ENCODE results near the gene DLGAP3.
"Not testable (repeated sequence)": the region's sequence is repeated elsewhere in the genome, so short reads cannot be mapped to it uniquely, and the experiment has no call there.

The DLGAP3 gene

DNA sequence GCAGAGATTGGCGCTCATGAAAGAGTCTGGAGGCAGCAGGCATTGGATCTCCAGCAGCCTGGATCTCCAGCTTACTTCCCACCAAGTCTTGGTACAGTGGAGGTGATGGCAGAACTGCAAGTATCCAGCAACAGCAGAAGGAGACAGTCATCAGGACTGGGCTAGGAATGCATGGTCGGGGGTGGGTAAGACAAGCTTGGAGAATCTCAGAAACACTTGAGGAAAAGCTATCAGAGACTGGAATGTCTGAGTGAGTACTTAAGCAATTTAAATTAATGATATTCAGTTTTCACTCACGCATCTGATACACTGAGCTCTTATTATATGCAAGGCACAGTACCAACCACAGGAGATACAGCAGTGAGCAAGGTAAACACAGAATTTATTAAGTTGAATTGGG, 45.9 kb upstream of the DLGAP3 start:
- DNase-seq (ENCODE audit: extremely low spot score), result no peak
- ChIA-PET CTCF (interaction anchor here (1.1 kb wide), 1 partner anchor 9 kb away, joined by 3 read pairs; the partner anchor contains the start of gene TMEM35B), POLR2A (interaction anchor here (3.3 kb wide), 1 partner anchor 10 kb away, joined by 21 read pairs; the partner anchor contains the start of gene TMEM35B)
- no peak for TF ChIP-seq FOXK2 (IDR thresholded peaks at IDR 0.05)
- no peak for TF ChIP-seq CTBP1 (IDR thresholded peaks at IDR 0.05; ENCODE audit: borderline replicate concordance)
- TF ChIP-seq NFRKB (IDR thresholded peaks at IDR 0.05), result no peak
- TF ChIP-seq SP1 (IDR thresholded peaks at IDR 0.05), result no peak
- TF ChIP-seq L3MBTL2 (conservative IDR thresholded peaks at IDR 0.05), result no peak
- no peak for TF ChIP-seq FOXM1 (IDR thresholded peaks at IDR 0.05; ENCODE audit: borderline replicate concordance)
- no peak for TF ChIP-seq BHLHE40 (IDR thresholded peaks at IDR 0.05; ENCODE audit: borderline replicate concordance)
- no peak for TF ChIP-seq ZNF384 (IDR thresholded peaks at IDR 0.05)
- no peak for TF ChIP-seq SUZ12 (IDR thresholded peaks at IDR 0.05)
- TF ChIP-seq LEF1 (IDR thresholded peaks at IDR 0.05; ENCODE audit: borderline replicate concordance), result no peak
- TF ChIP-seq HDGF (IDR thresholded peaks at IDR 0.05; ENCODE audit: borderline replicate concordance), result no peak
- no peak for TF ChIP-seq TARDBP (IDR thresholded peaks at IDR 0.05)

DNA sequence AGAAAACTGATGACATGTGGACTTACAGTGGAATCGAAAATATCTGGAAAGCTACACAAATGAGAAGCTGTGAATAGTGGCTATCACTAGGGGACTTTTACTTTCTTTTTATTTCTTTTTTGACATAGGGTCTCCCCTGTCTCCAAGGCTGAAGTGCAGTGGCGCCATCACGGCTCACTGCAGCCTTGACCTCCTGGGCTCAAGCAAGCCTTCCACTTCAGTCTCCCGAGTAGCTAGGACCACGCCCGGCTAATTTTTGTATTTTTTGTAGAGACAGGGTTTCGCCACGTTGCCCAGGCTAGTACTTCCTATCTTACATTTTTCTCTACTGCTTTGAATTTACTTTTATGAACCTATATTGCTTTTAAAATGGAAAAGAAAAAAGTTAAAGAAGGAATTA, 45.2 kb upstream of the DLGAP3 start:
- POLR2A ChIA-PET, result interaction anchor here (3.3 kb wide), 1 partner anchor 10 kb away, joined by 21 read pairs; the partner anchor contains the start of gene TMEM35B
- DNase-seq (ENCODE audit: extremely low spot score), result no peak
- CTCF ChIA-PET, result interaction anchor here (1.1 kb wide), 1 partner anchor 10 kb away, joined by 3 read pairs; the partner anchor contains the start of gene TMEM35B
- no peak for TF ChIP-seq SP1 (IDR thresholded peaks at IDR 0.05)
- TF ChIP-seq, protein P1, sequence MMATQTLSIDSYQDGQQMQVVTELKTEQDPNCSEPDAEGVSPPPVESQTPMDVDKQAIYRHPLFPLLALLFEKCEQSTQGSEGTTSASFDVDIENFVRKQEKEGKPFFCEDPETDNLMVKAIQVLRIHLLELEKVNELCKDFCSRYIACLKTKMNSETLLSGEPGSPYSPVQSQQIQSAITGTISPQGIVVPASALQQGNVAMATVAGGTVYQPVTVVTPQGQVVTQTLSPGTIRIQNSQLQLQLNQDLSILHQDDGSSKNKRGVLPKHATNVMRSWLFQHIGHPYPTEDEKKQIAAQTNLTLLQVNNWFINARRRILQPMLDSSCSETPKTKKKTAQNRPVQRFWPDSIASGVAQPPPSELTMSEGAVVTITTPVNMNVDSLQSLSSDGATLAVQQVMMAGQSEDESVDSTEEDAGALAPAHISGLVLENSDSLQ (IDR thresholded peaks at IDR 0.05), result no peak
- TF ChIP-seq HDGF (IDR thresholded peaks at IDR 0.05; ENCODE audit: borderline replicate concordance), result no peak
- TF ChIP-seq ZNF384 (IDR thresholded peaks at IDR 0.05), result no peak
- no peak for TF ChIP-seq NFRKB (IDR thresholded peaks at IDR 0.05)
- TF ChIP-seq ARNT (IDR thresholded peaks at IDR 0.05), result no peak
- TF ChIP-seq CTBP1 (IDR thresholded peaks at IDR 0.05; ENCODE audit: borderline replicate concordance), result no peak
- no peak for TF ChIP-seq FOXK2 (IDR thresholded peaks at IDR 0.05)
- TF ChIP-seq FOXA1 (IDR thresholded peaks at IDR 0.05), result no peak
- TF ChIP-seq LEF1 (IDR thresholded peaks at IDR 0.05; ENCODE audit: borderline replicate concordance), result no peak
- no peak for TF ChIP-seq ELF4 (IDR thresholded peaks at IDR 0.05)
- TF ChIP-seq FOXM1 (IDR thresholded peaks at IDR 0.05; ENCODE audit: borderline replicate concordance), result no peak
- TF ChIP-seq L3MBTL2 (conservative IDR thresholded peaks at IDR 0.05), result no peak
- TF ChIP-seq SUZ12 (IDR thresholded peaks at IDR 0.05), result no peak
- no peak for TF ChIP-seq BHLHE40 (IDR thresholded peaks at IDR 0.05; ENCODE audit: borderline replicate concordance)
- no peak for TF ChIP-seq TARDBP (IDR thresholded peaks at IDR 0.05)

DNA sequence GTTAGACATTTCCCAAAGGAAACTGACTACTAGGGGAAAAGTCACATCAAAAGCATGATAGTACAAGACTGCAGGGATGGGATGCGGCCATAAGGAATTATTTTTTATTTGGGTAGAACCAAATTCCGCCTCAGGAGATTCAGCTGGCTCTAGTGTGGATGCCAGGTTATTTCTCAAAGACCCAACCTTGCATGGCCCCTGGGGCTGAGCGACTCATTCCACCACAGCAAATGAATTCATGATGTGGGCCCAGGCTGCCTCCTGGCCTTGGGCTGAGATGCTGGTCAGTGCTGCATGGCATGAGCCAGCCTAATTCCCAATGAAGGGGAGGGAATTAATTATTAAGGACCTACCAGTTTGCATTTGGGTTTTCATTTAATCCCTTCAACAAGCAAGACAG, 43.9 kb upstream of the DLGAP3 start:
- ChIA-PET POLR2A (interaction anchor here (3.3 kb wide), 1 partner anchor 12 kb away, joined by 21 read pairs; the partner anchor contains the start of gene TMEM35B), CTCF (no interaction called here)
- TF ChIP-seq CTBP1 (IDR thresholded peaks at IDR 0.05; ENCODE audit: borderline replicate concordance) (no peak), SUZ12 (IDR thresholded peaks at IDR 0.05) (no peak), L3MBTL2 (conservative IDR thresholded peaks at IDR 0.05) (no peak), NFRKB (IDR thresholded peaks at IDR 0.05) (no peak), HDGF (IDR thresholded peaks at IDR 0.05; ENCODE audit: borderline replicate concordance) (no peak), ZNF384 (IDR thresholded peaks at IDR 0.05) (no peak), FOXA1 (IDR thresholded peaks at IDR 0.05) (no peak), SP1 (IDR thresholded peaks at IDR 0.05) (no peak)
- TF ChIP-seq, protein P1 (IDR thresholded peaks at IDR 0.05), result no peak
- no peak for DNase-seq (ENCODE audit: extremely low spot score)

DNA sequence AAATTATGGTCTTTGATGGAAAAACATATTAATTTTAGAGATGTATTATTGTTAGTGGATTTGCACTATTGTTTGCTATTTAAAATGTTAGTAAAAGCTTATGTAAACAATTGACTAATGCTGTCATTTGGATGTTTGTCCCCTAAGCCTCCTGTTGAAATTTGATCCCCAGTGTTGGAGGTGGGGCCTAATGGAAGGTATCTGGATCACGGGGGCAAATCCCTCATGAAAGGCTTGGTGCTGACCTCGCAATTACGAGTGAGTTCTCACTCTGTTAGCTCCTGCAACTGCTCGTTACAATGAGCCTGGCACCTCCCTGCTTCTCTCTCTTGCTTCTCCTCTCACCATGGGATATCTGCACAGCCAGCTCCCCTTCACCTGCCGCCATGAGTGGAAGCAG, 41.4 kb upstream of the DLGAP3 start:
- CTCF ChIA-PET, result no interaction called here
- POLR2A ChIA-PET, result interaction anchor here (3.1 kb wide), 1 partner anchor 14 kb away, joined by 19 read pairs; the partner anchor contains the start of gene TMEM35B
- DNase-seq (ENCODE audit: extremely low spot score), result no peak
- no peak for TF ChIP-seq HDGF (IDR thresholded peaks at IDR 0.05; ENCODE audit: borderline replicate concordance)
- TF ChIP-seq ZNF384 (IDR thresholded peaks at IDR 0.05), result no peak
- no peak for TF ChIP-seq CTBP1 (IDR thresholded peaks at IDR 0.05; ENCODE audit: borderline replicate concordance)
- TF ChIP-seq FOXA1 (IDR thresholded peaks at IDR 0.05), result no peak
- TF ChIP-seq FOXK2 (IDR thresholded peaks at IDR 0.05), result no peak

DNA sequence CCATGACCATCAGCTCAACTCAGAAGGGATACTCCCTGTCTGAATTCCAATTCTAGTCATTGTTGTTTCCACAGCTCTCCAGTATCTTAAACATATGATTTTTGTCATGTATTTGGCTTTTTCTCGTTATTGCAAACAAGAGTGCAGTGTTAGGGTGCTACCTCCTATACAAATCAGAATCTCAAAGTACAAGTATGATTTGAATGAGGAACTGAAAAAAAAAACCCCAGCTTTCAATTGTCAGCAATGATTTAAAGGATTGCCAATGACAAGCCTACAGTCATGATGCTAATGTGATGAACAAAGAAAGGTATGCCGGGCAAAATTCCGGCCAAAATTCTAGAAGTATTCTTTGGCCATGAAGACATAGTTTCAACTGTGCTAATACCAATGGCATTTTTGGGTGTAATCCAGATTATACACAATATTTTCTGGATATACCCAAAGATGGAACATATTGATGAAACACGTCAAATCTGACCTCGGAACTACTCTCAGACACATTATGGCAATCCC, 40.8 kb upstream of the DLGAP3 start:
- DNase-seq (ENCODE audit: extremely low spot score), result no peak
- no peak for TF ChIP-seq CTBP1 (IDR thresholded peaks at IDR 0.05; ENCODE audit: borderline replicate concordance)
- no peak for TF ChIP-seq SP1 (IDR thresholded peaks at IDR 0.05)
- TF ChIP-seq FOXK2 (IDR thresholded peaks at IDR 0.05), result no peak
- no peak for TF ChIP-seq HDGF (IDR thresholded peaks at IDR 0.05; ENCODE audit: borderline replicate concordance)
- TF ChIP-seq ARNT (IDR thresholded peaks at IDR 0.05), result no peak
- no peak for TF ChIP-seq ZNF384 (IDR thresholded peaks at IDR 0.05)
- no peak for TF ChIP-seq NFRKB (IDR thresholded peaks at IDR 0.05)
- TF ChIP-seq, protein P1 (IDR thresholded peaks at IDR 0.05), result no peak
- TF ChIP-seq ELF4 (IDR thresholded peaks at IDR 0.05), result no peak
- no peak for TF ChIP-seq LEF1 (IDR thresholded peaks at IDR 0.05; ENCODE audit: borderline replicate concordance)
- no peak for TF ChIP-seq FOXM1 (IDR thresholded peaks at IDR 0.05; ENCODE audit: borderline replicate concordance)
- POLR2A ChIA-PET, result interaction anchor here (3.1 kb wide), 1 partner anchor 14 kb away, joined by 19 read pairs; the partner anchor contains the start of gene TMEM35B
- CTCF ChIA-PET, result no interaction called here

DNA sequence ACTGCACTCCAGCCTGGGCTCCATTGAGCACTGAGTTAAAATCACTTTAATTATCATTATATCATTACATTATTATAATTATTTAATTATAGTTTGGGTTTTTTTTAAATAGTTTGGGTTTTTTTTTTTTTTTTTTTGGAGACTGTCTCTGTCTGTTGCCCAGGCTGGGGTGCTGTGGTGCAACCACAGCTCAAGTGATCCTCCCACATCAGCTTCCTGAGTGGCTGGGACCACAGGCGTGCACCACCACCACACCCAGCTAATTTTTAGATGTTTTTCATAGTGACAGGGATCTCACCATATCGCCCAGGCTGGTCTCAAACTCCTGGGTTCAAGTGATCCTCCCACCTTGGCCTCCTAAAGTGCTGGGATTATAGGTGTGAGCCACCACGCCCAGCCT, 38.8 kb upstream of the DLGAP3 start:
- DNase-seq (ENCODE audit: extremely low spot score); POLR2A ChIA-PET; CTCF ChIA-PET: not testable (repeated sequence)

DNA sequence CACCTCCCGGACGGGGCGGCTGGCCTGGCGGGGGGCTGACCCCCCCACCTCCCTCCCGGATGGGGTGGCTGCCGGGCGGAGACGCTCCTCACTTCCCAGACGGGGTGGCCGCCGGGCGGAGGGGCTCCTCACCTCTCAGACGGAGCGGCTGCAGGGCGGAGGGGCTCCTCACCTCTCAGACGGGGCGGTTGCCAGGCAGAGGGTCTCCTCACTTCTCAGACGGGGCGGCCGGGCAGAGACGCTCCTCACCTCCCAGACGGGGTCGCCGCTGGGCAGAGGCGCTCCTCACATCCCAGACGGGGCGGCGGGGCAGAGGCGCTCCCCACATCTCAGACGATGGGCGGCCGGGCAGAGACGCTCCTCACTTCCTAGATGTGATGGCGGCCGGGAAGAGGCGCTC, 38.2 kb upstream of the DLGAP3 start:
- DNase-seq (ENCODE audit: extremely low spot score); POLR2A ChIA-PET; CTCF ChIA-PET: not testable (repeated sequence)

Measured in HEK293T (cell line).